ENCODE data around the gene CLCNKA. TPM values are rescaled to one million over a fixed set of nuclear protein-coding genes. Genes with fewer than 3 reads are reported as not detected.
"Not testable (repeated sequence)": the region's sequence is repeated elsewhere in the genome, so short reads cannot be mapped to it uniquely, and the experiment has no call there.

Gene CLCNKA
- total RNA-seq, 6 experiments from 2014 or later = 0.43 to 0.47 TPM; not detected in 4

- intact Hi-C loops (cut with DNase I) = no loop called here
- H3K36me3 ChIP-seq = no peaks in the 10 kb centered on the region
- H3K4me1 ChIP-seq = peaks cover 0 to 12% (median 5%) of the 10 kb centered on the region in 4 donors
- WGBS (ENCODE audit: insufficient coverage, low coverage, low lambda C conversion rate, missing lambda C conversion rate) = no CpG with 5 or more reads among the region's 11 CpGs
- no peak overlapping the region for H3K4me3 ChIP-seq
- no peak overlapping the region for H3K27ac ChIP-seq
- no peaks in the 10 kb centered on the region for H3K27me3 ChIP-seq
- DNase-seq = no peak
- ATAC-seq = no peak
- TF ChIP-seq POLR2A (IDR thresholded peaks at IDR 0.05) = no peak
- no peak for TF ChIP-seq CTCF (IDR thresholded peaks at IDR 0.05)
- no peaks in the 10 kb centered on the region for H3K9me3 ChIP-seq
These were observed 557 bp downstream of the CLCNKA start for GRCh38 chr1:16022393-16022792.

- Histone ChIP-seq H3K36me3 (no peaks in the 10 kb centered on the region), H3K4me3 (no peak overlapping the region), H3K27me3 (no peaks in the 10 kb centered on the region), H3K27ac (no peak overlapping the region), H3K4me1 (peaks cover 0 to 12% (median 5%) of the 10 kb centered on the region in 4 donors), H3K9me3 (no peaks in the 10 kb centered on the region)
- intact Hi-C loops (cut with DNase I) = no loop called here
- peak; percentile 82 to 93 (median 90) for ATAC-seq
- 0% methylated on average over 1 of the region's 7 CpGs for WGBS (ENCODE audit: insufficient coverage, low coverage, low lambda C conversion rate, missing lambda C conversion rate)
- TF ChIP-seq POLR2A (IDR thresholded peaks at IDR 0.05) = no peak
- TF ChIP-seq CTCF (IDR thresholded peaks at IDR 0.05) = no peak
- DNase-seq = peak; percentile 62 to 83 (median 79)
These were observed 1.3 kb downstream of the CLCNKA start for GRCh38 chr1:16023050-16023653.

GRCh38 chr1:16026302-16026701, 4.5 kb downstream of the CLCNKA start:
- ATAC-seq; H3K27me3 ChIP-seq; H3K4me3 ChIP-seq; DNase-seq; H3K9me3 ChIP-seq; H3K27ac ChIP-seq; H3K36me3 ChIP-seq; intact Hi-C loops (cut with DNase I): not testable (repeated sequence)
- WGBS (ENCODE audit: insufficient coverage, low coverage, low lambda C conversion rate, missing lambda C conversion rate) = no CpG with 5 or more reads among the region's 10 CpGs
- peaks cover 0 to 12% (median 5%) of the 10 kb centered on the region in 4 donors for H3K4me1 ChIP-seq

- WGBS (ENCODE audit: insufficient coverage, low coverage, low lambda C conversion rate, missing lambda C conversion rate) = 0% methylated on average over 1 of the region's 33 CpGs
- H3K27ac ChIP-seq = no peak overlapping the region
- no peaks in the 10 kb centered on the region for H3K27me3 ChIP-seq
- DNase-seq = no peak
- H3K4me1 ChIP-seq = peaks cover 0 to 12% (median 5%) of the 10 kb centered on the region in 4 donors
- H3K9me3 ChIP-seq = no peaks in the 10 kb centered on the region
- TF ChIP-seq POLR2A (IDR thresholded peaks at IDR 0.05) = no peak
- TF ChIP-seq CTCF (IDR thresholded peaks at IDR 0.05) = no peak
- no peaks in the 10 kb centered on the region for H3K36me3 ChIP-seq
- no peak for ATAC-seq
- no peak overlapping the region for H3K4me3 ChIP-seq
- intact Hi-C loops (cut with DNase I) = no loop called here
These were observed 5.1 kb downstream of the CLCNKA start for GRCh38 chr1:16026723-16027484.

Measured in right lobe of liver (tissue), 6 donors.